HG03378 (cell line): ENCODE results near the gene PPP5C.
"Not testable (repeated sequence)": the region's sequence is repeated elsewhere in the genome, so short reads cannot be mapped to it uniquely, and the experiment has no call there.

Source experiments
- ATAC-seq: cut with Tn5 transposase; IDR thresholded peaks from one replicate; pipeline ENCODE4 v1.9.1; 2021; ENCODE audit warnings: mild to moderate bottlenecking, moderate library complexity; ENCODE audit not compliant: unreplicated experiment

PPP5C gene, protein sequence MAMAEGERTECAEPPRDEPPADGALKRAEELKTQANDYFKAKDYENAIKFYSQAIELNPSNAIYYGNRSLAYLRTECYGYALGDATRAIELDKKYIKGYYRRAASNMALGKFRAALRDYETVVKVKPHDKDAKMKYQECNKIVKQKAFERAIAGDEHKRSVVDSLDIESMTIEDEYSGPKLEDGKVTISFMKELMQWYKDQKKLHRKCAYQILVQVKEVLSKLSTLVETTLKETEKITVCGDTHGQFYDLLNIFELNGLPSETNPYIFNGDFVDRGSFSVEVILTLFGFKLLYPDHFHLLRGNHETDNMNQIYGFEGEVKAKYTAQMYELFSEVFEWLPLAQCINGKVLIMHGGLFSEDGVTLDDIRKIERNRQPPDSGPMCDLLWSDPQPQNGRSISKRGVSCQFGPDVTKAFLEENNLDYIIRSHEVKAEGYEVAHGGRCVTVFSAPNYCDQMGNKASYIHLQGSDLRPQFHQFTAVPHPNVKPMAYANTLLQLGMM

GRCh38 chr19:46346821-46347571 lies at the start of gene PPP5C:
Gene PPP5C (plus strand): TSS chr19:46347087. CDS start chr19:46347097, 10 bp downstream.
- peak; percentile 60 for ATAC-seq

DNA sequence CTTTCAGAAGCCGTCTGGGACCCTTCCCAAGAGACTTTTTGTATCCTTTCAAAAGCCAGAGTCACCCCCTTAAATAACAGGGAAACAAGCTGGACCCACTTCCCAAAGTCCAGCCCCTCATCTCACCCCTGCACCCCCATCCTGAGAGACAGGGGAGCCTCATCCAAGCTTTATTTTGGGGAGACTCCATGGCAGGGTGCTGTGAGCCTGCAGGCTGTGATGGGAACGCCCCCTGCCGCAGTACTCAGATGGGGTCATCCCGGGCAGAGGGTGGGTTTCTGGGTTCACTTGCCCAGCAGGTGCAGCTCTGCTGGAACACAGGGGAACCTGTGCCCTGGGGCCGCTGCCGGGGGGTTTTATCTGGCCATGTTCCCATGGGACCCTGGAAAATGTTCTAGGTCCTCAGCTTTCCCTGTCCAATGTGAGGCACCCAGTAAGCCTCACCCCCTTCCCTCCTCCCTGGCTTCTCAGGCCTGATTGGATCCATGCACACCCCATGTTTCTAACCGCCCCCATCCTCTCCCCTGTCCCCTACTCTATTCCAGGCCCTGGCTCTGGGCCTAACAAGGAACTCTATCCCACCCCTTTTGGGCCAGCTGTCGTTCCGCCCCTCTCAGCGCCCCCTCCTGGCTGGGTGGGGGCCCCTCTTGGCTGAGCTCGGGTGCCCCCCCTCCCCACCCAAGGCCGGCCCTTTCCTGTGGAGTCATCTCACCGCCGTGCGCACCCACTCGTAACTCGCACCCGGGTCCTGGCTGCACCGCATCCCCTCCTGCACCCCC lies 49.0 kb upstream of the PPP5C start:
- no peak for ATAC-seq

DNA sequence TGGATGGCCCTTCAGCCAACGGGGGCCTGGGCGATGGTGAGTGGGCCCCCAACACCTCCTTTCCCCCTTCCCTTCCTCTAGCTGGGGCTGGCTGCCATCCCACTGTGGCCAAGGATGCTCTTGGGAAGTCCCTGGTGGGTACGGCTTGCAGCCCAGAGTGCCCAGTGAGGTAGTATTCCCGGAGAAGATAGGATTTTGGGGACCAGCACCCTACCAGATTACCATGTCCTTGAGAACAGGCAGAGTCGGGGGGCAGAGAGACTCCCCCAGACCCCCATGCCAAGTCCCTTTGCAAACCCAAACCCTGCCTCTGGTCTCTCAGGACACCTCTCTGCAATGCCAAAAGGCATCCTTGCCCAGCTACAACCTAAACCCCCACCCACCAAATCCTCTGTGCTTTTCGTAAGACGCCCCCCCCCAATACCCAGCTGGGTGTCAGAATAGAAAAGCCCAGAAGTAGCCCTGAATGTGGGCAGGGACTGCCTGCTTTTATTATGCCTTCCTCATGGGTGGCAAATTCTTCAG lies 48.3 kb upstream of the PPP5C start:
- no peak for ATAC-seq

- ATAC-seq: no peak
Observed at GRCh38 chr19:46299004-46299509, 47.8 kb upstream of the PPP5C start.

- no peak for ATAC-seq
Observed at GRCh38 chr19:46299695-46300094, 47.2 kb upstream of the PPP5C start.

- ATAC-seq: no peak
Observed at GRCh38 chr19:46303322-46303690, 43.6 kb upstream of the PPP5C start.

GRCh38 chr19:46303691-46304397 lies 43.0 kb upstream of the PPP5C start:
- ATAC-seq: no peak

- no peak for ATAC-seq
Observed at GRCh38 chr19:46306501-46306900, 40.4 kb upstream of the PPP5C start.

DNA sequence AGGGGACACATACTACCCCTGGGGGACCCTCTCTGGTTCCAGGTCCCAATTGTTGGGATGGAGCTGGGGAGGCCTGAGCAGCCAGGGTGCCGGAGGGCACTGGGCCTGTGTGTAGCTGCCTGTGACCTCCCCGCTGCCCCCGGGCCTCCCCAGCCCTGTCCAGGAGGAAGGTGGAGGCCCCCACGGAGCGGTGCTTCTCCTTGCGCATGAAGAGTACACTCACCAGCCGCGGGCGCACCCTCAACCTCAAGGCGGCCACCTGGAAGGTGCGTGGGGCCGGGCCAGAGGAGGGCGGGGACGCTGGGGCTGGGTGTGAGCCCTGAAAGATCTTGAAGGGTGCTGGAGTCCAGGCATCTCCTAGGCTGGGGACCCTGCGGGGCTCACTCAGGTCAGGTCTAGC lies 38.4 kb upstream of the PPP5C start:
- ATAC-seq: no peak

DNA sequence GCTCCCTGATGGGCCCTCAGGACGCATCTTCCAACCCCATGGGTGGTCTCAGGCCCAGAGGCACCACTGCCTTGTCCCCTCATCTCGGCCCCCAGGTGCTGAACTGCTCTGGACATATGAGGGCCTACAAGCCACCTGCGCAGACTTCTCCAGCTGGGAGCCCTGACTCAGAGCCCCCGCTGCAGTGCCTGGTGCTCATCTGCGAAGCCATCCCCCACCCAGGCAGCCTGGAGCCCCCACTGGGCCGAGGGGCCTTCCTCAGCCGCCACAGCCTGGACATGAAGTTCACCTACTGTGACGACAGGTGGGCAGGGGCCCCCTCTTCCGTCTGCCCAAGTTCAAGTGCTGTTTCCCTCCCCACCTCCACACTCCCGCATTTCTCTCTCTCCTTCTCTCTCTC lies 37.8 kb upstream of the PPP5C start:
- ATAC-seq: no peak

GRCh38 chr19:46311444-46311843 lies 35.4 kb upstream of the PPP5C start:
- ATAC-seq: no peak

DNA sequence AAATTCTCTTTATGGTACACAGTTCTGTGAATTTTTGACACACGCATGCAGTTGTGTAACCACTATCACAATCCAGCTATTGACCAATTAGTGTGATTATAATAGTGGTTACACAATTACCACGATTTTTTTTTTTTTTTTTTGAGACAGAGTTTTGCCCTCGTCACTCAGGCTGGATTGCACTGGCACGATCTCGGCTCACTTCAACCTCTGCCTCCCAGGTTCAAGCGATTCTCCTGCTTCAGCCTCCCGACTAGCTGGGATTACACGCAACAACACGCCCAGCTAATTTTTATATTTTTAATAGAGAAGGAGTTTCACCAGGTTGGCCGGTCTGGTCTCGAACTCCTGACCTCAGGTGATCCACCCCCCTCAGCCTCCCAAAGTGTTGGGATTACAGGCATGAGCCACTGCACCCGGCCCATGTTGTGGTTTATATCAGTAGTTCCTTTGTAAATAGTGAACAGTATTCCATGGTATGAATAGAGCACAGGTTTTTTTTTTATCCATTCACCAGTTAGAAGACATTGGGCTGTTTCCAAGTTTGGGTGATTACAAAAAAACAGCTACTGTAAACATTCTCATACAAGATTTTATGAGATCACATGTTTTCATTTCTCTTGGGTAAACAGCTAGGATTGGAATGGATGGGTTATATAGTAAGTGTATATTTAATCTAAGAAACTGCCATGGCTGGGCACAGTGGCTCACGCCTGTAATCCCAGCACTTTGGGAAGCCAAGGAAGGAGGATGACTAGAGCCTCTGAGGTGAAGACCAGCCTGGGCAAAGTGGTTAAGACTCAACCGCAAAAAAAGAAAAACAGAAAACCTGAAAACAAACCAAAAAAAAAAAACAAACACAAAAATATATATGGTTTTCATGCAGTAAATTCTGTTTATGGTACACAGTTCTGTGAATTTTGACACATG lies 33.1 kb upstream of the PPP5C start:
- not testable (repeated sequence) for ATAC-seq

DNA sequence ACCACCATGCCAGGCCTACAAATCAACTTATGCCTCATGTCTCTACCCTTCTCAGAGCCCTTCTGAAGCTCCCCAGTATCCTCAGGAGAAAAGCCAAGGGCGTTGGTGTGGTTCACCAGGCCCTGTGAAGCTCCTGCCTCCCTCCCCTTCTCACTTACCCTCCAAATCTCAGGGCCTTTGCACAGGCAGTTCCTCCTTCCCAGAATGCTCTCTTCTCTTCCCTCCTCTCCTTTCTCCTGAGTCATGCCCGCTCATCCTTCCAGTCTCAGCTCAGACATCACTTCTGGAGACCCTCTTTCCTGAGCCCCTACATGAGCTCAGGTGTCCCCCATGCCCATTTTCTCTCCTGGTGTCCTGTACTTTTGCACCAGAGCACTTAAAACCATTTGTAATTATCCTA lies 29.5 kb upstream of the PPP5C start:
- no peak for ATAC-seq

- no peak for ATAC-seq
Observed at GRCh38 chr19:46319613-46320012, 27.3 kb upstream of the PPP5C start.

- ATAC-seq: no peak
Observed at GRCh38 chr19:46320559-46320958, 26.3 kb upstream of the PPP5C start.

GRCh38 chr19:46321653-46322052 lies 25.2 kb upstream of the PPP5C start:
- ATAC-seq: no peak

DNA sequence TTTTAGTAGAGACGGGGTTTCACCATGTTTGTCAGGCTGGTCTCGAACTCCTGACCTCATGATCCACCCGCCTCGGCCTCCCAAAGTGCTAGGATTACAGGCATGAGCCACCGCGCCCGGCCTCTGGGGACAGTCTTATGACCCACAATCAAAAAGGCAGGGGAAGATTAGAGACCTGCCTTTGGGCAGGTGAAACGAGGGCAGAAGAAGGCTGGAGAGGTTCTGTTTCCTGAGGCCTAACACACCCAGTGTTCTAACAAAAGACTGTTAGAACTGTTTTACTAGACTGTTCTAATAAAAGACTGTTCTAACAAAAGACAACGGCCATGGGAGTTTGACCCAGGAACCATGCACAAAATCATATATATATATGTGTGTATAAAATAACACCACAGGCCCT lies 23.7 kb upstream of the PPP5C start:
- not testable (repeated sequence) for ATAC-seq

GRCh38 chr19:46324277-46324676 lies 22.6 kb upstream of the PPP5C start:
- no peak for ATAC-seq

DNA sequence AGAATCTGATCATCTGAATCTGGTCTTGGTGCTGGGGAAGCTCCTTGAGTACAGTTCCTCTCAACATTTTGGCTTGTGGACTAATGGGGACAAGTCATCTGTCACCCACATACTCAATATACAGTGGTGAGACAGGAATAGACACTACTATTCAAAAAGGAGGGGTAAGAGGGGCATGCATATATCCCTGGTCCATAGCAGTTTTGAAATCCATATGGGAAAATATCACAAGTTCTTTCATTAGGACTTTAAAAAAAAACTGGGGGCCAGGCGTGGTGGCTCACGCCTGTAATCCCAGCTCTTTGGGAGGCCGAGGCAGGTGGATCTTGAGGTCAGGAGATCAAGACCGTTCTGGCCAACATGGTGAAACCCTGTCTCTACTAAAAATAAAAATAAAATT lies 20.3 kb upstream of the PPP5C start:
- no peak for ATAC-seq
